Activated naive CD4-positive, alpha-beta T cell treated with anti-CD3 and anti-CD28 coated beads, Interleukin-2, amount 50 U/mL, for 24 hours (primary cell): ENCODE results near the gene SLC39A10.

Source experiments
- H3K27ac Mint-ChIP-seq: one replicate; pipeline ENCODE4 v1.8.0; 2021; ENCODE audit warnings: mild to moderate bottlenecking, mixed read lengths
- H3K27me3 Mint-ChIP-seq: one replicate; pipeline ENCODE4 v1.8.0; 2021; ENCODE audit warnings: mixed read lengths
- H3K36me3 Mint-ChIP-seq: one replicate; pipeline ENCODE4 v1.8.0; 2021; ENCODE audit warnings: mixed read lengths
- H3K4me1 Mint-ChIP-seq: one replicate; pipeline ENCODE4 v1.8.0; 2021; ENCODE audit warnings: mixed read lengths
- H3K4me3 Mint-ChIP-seq: one replicate; pipeline ENCODE4 v1.8.0; 2021; ENCODE audit warnings: mild to moderate bottlenecking, mixed read lengths
- H3K9me3 Mint-ChIP-seq: one replicate; pipeline ENCODE4 v1.8.0; 2021; ENCODE audit warnings: mixed read lengths

SLC39A10 gene

GRCh38 chr2:195656859-195657633 is at the start of gene SLC39A10:
SLC39A10 (plus strand) TSS chr2:195657226; CDS start chr2:195680043, 22,817 bp downstream.
- Mint-ChIP-seq H3K36me3 (peaks cover 4% of the 10 kb centered on the region), H3K4me3 (peak within 1 kb of the TSS; percentile 93), H3K4me1 (peaks cover 32% of the 10 kb centered on the region), H3K27me3 (no peaks in the 10 kb centered on the region), H3K9me3 (no peaks in the 10 kb centered on the region), H3K27ac (peak within 1 kb of the TSS; percentile 100)

DNA sequence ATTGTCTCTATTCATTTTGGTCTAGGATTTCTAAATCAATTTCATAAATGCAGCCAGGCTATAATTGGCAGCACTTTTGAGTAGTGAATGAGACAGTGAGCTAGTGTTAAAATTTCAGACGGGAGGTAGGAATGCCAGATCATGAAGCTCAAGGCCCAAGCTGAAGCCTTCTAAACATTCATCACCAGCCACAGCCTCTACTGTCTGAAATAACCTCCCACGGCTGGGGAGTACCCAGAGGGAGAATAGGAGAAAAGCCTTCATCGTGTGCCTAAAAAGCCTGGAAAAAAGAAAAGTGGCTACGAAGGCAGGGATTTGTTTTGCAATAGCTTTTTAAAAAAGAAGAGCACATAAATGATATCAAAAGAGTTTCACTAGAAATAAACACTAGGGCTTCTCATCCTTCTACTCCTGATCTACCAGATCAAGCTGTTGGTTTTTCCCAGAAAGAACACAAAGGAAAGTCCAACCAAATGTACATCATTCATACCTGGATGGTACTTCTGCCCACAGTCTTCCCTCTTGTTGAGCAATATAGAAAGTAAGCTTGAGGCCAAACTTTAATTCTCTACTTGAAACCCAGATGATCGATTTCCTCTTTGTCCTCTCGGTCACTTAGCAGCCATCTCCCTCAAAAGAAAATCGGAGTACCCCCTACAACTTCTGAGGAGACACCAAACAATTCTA is 48.1 kb upstream of the SLC39A10 start:
- Mint-ChIP-seq H3K4me1 (peaks cover 31% of the 10 kb centered on the region), H3K27me3 (no peaks in the 10 kb centered on the region), H3K36me3 (no peaks in the 10 kb centered on the region), H3K27ac (no peak overlapping the region), H3K9me3 (no peaks in the 10 kb centered on the region), H3K4me3 (no peak overlapping the region)

- Mint-ChIP-seq H3K4me1 (peaks cover 31% of the 10 kb centered on the region), H3K4me3 (no peak overlapping the region), H3K9me3 (no peaks in the 10 kb centered on the region)
Measured at GRCh38 chr2:195610717-195611116, 46.3 kb upstream of the SLC39A10 start.

DNA sequence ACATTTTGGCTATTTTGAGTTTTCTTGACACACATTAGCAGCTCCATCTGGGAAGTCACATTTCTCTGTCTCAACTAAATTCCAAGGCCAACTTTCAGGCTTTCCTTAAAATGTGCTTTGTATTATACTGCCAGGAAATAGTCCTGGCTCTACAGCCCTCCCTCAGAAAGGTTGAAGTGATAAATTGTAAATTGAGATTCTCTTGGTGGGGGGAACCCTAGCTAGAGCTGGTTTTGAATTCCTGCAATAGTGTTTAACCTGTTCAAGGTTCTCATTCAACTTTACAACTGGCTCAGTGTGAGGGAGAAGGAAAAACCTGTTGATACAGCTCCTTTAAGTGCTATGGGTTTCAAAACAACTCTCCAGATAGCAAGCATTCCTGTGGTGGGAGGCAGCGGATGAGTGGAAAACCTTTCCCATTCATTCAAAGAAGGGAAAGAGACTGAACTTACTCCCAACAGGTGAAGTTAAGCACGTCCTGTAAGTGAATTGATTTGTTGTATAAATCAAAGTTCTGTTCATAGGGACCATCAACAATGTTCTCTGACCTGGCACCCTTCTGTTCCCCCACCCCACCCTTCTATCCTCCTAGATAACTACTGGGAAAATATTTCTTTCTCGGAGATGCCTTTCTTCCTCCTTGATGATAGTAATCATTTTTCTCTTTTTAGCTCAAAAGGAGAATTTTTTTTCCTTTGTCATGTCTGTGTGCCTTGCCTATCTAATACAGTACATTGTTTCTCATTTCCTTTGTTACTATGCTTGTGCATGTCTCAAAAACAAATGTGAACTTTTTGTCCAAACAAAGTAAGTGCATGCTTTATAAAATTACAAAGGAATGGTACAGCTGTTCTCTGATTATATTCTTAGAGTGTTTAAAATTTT is 44.2 kb upstream of the SLC39A10 start:
- Mint-ChIP-seq H3K4me1 (peaks cover 30% of the 10 kb centered on the region), H3K27ac (no peak overlapping the region), H3K4me3 (no peak overlapping the region), H3K36me3 (no peaks in the 10 kb centered on the region), H3K27me3 (no peaks in the 10 kb centered on the region), H3K9me3 (no peaks in the 10 kb centered on the region)

More at GRCh38 chr2:195610717-195611116, 46.3 kb upstream of the SLC39A10 start:
- Mint-ChIP-seq H3K36me3 (no peaks in the 10 kb centered on the region), H3K27ac (no peak overlapping the region), H3K27me3 (no peaks in the 10 kb centered on the region)

- Mint-ChIP-seq H3K36me3 (no peaks in the 10 kb centered on the region), H3K9me3 (no peaks in the 10 kb centered on the region), H3K4me3 (no peak overlapping the region), H3K4me1 (peaks cover 30% of the 10 kb centered on the region), H3K27ac (peak overlapping the region; percentile 21), H3K27me3 (no peaks in the 10 kb centered on the region)
Measured at GRCh38 chr2:195613922-195614321, 43.1 kb upstream of the SLC39A10 start.

DNA sequence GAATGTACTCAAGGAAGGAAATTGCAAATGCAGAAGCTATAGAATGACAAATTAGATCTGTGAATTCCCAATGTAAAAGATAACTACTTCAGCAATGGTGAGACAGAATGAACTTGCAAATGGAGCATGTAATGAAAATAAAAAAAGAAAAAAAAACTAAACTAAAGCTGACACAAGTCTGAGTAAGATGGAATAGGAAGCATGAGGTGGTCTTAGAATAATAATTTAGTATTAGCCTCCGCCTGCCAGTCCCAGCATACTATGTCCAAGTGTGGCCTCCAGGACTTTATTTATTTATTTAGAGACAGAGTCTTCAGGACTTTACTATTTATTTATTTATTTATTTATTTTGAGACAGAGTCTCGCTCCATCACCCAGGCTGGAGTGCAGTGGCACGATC is 37.4 kb upstream of the SLC39A10 start:
- no peaks in the 10 kb centered on the region for H3K36me3 Mint-ChIP-seq

GRCh38 chr2:195620501-195620900 is 36.5 kb upstream of the SLC39A10 start:
- Mint-ChIP-seq H3K4me1 (peaks cover 5% of the 10 kb centered on the region), H3K27me3 (no peaks in the 10 kb centered on the region), H3K27ac (no peak overlapping the region), H3K9me3 (no peaks in the 10 kb centered on the region), H3K36me3 (no peaks in the 10 kb centered on the region), H3K4me3 (no peak overlapping the region)

More for the DNA sequence above, 37.4 kb upstream of the SLC39A10 start:
- Mint-ChIP-seq H3K4me3 (no peak overlapping the region), H3K9me3 (no peaks in the 10 kb centered on the region), H3K27me3 (no peaks in the 10 kb centered on the region), H3K4me1 (peaks cover 9% of the 10 kb centered on the region), H3K27ac (no peak overlapping the region)

- Mint-ChIP-seq H3K9me3 (no peaks in the 10 kb centered on the region), H3K27me3 (no peaks in the 10 kb centered on the region), H3K36me3 (no peaks in the 10 kb centered on the region), H3K4me3 (no peak overlapping the region), H3K27ac (no peak overlapping the region), H3K4me1 (peaks cover 23% of the 10 kb centered on the region)
Measured at GRCh38 chr2:195622966-195623365, 34.1 kb upstream of the SLC39A10 start.

DNA sequence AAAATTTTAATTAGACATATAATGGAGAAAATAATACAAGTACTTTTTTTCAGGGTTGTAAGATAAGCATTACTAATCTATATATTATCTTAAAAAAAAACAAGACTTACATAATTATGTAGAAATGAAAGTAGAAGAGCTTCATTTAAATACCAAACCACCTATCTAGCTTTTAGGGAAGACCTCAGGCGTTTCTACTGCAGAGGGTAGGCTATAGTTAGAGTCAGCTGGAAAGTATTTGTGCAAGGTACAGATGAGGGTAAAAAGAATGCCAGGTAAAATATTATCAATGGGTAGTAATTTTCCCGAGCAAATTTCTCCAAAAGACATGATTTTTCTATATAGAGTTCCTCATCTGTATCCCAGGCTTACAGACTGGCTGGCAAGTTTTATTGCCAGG is 30.5 kb upstream of the SLC39A10 start:
- Mint-ChIP-seq H3K4me1 (peaks cover 23% of the 10 kb centered on the region), H3K9me3 (no peaks in the 10 kb centered on the region), H3K4me3 (no peak overlapping the region), H3K36me3 (no peaks in the 10 kb centered on the region), H3K27ac (no peak overlapping the region), H3K27me3 (no peaks in the 10 kb centered on the region)

DNA sequence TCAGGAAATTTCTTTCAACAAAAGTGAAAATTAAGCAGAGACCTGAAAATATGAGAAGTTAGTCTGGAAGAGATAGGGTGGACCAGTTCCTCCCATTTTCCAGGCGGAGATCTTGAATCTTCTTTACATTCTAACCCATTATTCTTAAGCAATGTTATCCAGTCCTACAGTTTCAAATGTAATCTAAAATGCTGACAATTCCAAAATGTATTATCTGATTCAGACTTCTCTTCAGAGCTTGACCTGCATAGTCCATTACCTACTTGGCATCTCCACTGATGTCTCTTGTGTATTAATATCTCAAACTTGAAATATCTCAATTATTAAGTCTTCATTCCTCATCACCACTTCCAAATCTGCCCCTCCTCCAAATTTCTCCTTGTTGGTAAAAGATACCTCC is 28.4 kb upstream of the SLC39A10 start:
- Mint-ChIP-seq H3K36me3 (no peaks in the 10 kb centered on the region), H3K4me3 (no peak overlapping the region), H3K27ac (no peak overlapping the region), H3K4me1 (peaks cover 31% of the 10 kb centered on the region), H3K9me3 (no peaks in the 10 kb centered on the region), H3K27me3 (no peaks in the 10 kb centered on the region)

- Mint-ChIP-seq H3K4me1 (peaks cover 24% of the 10 kb centered on the region), H3K9me3 (no peaks in the 10 kb centered on the region), H3K27me3 (no peaks in the 10 kb centered on the region), H3K36me3 (peaks cover 3% of the 10 kb centered on the region), H3K27ac (no peak overlapping the region), H3K4me3 (no peak overlapping the region)
Measured at GRCh38 chr2:195632856-195633572, 24.0 kb upstream of the SLC39A10 start.

- Mint-ChIP-seq H3K4me1 (peaks cover 24% of the 10 kb centered on the region), H3K4me3 (no peak overlapping the region), H3K36me3 (peaks cover 3% of the 10 kb centered on the region), H3K27me3 (no peaks in the 10 kb centered on the region), H3K9me3 (no peaks in the 10 kb centered on the region), H3K27ac (no peak overlapping the region)
Measured at GRCh38 chr2:195633573-195633870, 23.5 kb upstream of the SLC39A10 start.

DNA sequence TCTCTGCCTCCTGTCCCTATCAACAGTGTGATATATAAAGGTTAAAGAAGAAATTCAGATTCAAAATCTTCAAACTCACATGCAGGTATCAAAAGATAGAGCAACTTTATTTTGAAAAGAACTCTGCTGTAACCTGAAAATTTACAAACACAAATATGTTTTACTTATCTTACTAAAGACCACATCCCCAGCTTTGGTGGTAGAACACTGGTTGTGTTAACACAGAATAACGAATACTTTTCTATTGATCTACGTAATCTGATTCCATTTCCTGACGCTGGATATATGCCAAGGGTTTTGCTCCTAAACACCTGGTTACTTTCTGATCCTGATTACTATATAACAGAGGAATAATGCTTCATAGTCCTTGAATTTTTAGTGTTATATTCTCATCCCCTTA is 23.1 kb upstream of the SLC39A10 start:
- Mint-ChIP-seq H3K9me3 (no peaks in the 10 kb centered on the region), H3K4me3 (no peak overlapping the region), H3K27ac (no peak overlapping the region), H3K36me3 (peaks cover 3% of the 10 kb centered on the region), H3K4me1 (peaks cover 24% of the 10 kb centered on the region), H3K27me3 (no peaks in the 10 kb centered on the region)

DNA sequence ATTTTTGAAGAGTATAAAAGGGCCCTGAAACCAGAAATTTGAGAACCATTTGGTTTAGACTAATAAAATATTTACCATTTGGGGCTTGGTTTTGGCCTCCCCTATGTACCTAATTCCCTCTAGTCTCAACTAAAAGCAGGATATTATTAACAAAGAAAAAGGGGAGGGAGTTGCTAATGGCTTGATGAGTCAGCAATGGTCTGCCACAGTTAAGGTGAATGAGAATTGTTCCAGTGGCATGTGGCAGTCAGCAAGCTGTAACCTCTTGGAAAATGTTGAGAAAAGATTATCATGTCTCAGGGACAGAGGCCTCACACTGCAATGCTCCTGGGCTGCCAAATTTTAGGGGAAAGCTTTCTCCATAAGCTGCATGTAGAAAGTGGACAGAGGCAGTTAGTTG is 20.1 kb upstream of the SLC39A10 start:
- Mint-ChIP-seq H3K27ac (no peak overlapping the region), H3K36me3 (peaks cover 3% of the 10 kb centered on the region), H3K4me3 (no peak overlapping the region), H3K4me1 (peaks cover 19% of the 10 kb centered on the region), H3K27me3 (no peaks in the 10 kb centered on the region), H3K9me3 (no peaks in the 10 kb centered on the region)

- Mint-ChIP-seq H3K9me3 (no peaks in the 10 kb centered on the region), H3K27me3 (no peaks in the 10 kb centered on the region), H3K4me3 (no peak overlapping the region), H3K36me3 (peaks cover 3% of the 10 kb centered on the region), H3K4me1 (peaks cover 15% of the 10 kb centered on the region), H3K27ac (no peak overlapping the region)
Measured at GRCh38 chr2:195638750-195639149, 18.3 kb upstream of the SLC39A10 start.
